Glutamatergic neuron (in vitro differentiated cells): Measurements from ENCODE around the gene DENND10. TPM values are rescaled to one million over a fixed set of nuclear protein-coding genes. Genes with fewer than 3 reads are reported as not detected.
A peak's percentile ranks its signal among the peaks of the same experiment; 100 is the strongest.
"Not testable (repeated sequence)": the region's sequence is repeated elsewhere in the genome, so short reads cannot be mapped to it uniquely, and the experiment has no call there.

Source experiments
- DNase-seq: peaks from one replicate; pipeline ENCODE4 v3.0.0; 2022
- H3K27ac Mint-ChIP-seq: one replicate; pipeline ENCODE4 v1.8.0; 2020; ENCODE audit warnings: mild to moderate bottlenecking, mixed read lengths, inconsistent platforms; ENCODE audit not compliant: unreplicated experiment
- H3K27me3 Mint-ChIP-seq: one replicate; pipeline ENCODE4 v1.8.0; 2020; ENCODE audit warnings: mild to moderate bottlenecking, moderate library complexity, mixed read lengths, inconsistent platforms; ENCODE audit not compliant: unreplicated experiment
- H3K36me3 Mint-ChIP-seq: one replicate; pipeline ENCODE4 v1.8.0; 2020; ENCODE audit warnings: mild to moderate bottlenecking, mixed read lengths, inconsistent platforms; ENCODE audit not compliant: unreplicated experiment
- H3K4me1 Mint-ChIP-seq: one replicate; pipeline ENCODE4 v1.8.0; 2020; ENCODE audit warnings: mild to moderate bottlenecking, low read depth, mixed read lengths, inconsistent platforms; ENCODE audit not compliant: unreplicated experiment
- H3K4me3 Mint-ChIP-seq: one replicate; pipeline ENCODE4 v1.8.0; 2020; ENCODE audit warnings: mild to moderate bottlenecking, mixed read lengths, inconsistent platforms; ENCODE audit not compliant: unreplicated experiment
- H3K9me3 Mint-ChIP-seq: one replicate; pipeline ENCODE4 v1.8.0; 2020; ENCODE audit warnings: mild to moderate bottlenecking, moderate library complexity, mixed read lengths, inconsistent platforms; ENCODE audit not compliant: unreplicated experiment
- CTCF ChIP-seq: fragments of 200-600 bp; sonication (generic); IDR thresholded peaks from one replicate; pipeline ENCODE4 v1.5.0; 2021; ENCODE audit not compliant: partially characterized antibody, unreplicated experiment
- total RNA-seq: library from RNA; stranded (reverse); fragmentation: NEBNext Ultra II Directional; extraction: Animal tissue kit (Norgen Biotek cat#: 25700); gene quantifications from one replicate; pipeline ENCODE4 v1.2.1, GENCODE V29; 2021; ENCODE audit not compliant: unreplicated experiment

DENND10 gene
- total RNA-seq, 1 donor from 2014 or later = 39.9 TPM

- Mint-ChIP-seq H3K27ac (no peak overlapping the region), H3K9me3 (peaks cover 5% of the 10 kb centered on the region), H3K36me3 (no peaks in the 10 kb centered on the region), H3K27me3 (peaks cover 4% of the 10 kb centered on the region), H3K4me3 (peak overlapping the region; percentile 76), H3K4me1 (peaks cover 4% of the 10 kb centered on the region)
- TF ChIP-seq CTCF = no peak
- no peak for DNase-seq
These were observed 1.2 kb downstream of the DENND10 start for GRCh38 chr10:119105155-119105554.

GRCh38 chr10:119105899-119106298, 2.0 kb downstream of the DENND10 start:
- H3K36me3 Mint-ChIP-seq, H3K9me3 Mint-ChIP-seq, H3K27ac Mint-ChIP-seq, DNase-seq, H3K4me1 Mint-ChIP-seq, H3K4me3 Mint-ChIP-seq, H3K27me3 Mint-ChIP-seq: not testable (repeated sequence)

GRCh38 chr10:119107106-119107505, 3.2 kb downstream of the DENND10 start:
- DNase-seq, H3K4me3 Mint-ChIP-seq, H3K9me3 Mint-ChIP-seq, H3K4me1 Mint-ChIP-seq, H3K36me3 Mint-ChIP-seq, H3K27me3 Mint-ChIP-seq, H3K27ac Mint-ChIP-seq: not testable (repeated sequence)

GRCh38 chr10:119107771-119108170, 3.9 kb downstream of the DENND10 start:
- not testable (repeated sequence) for H3K9me3 Mint-ChIP-seq, H3K27me3 Mint-ChIP-seq, H3K4me3 Mint-ChIP-seq, H3K36me3 Mint-ChIP-seq, H3K27ac Mint-ChIP-seq, H3K4me1 Mint-ChIP-seq, DNase-seq

GRCh38 chr10:119112056-119112455, 8.1 kb downstream of the DENND10 start:
- no peak for TF ChIP-seq CTCF
- no peaks in the 10 kb centered on the region for H3K36me3 Mint-ChIP-seq
- H3K4me3 Mint-ChIP-seq = no peak overlapping the region
- no peak overlapping the region for H3K27ac Mint-ChIP-seq
- DNase-seq = no peak
- H3K27me3 Mint-ChIP-seq = no peaks in the 10 kb centered on the region
- no peaks in the 10 kb centered on the region for H3K9me3 Mint-ChIP-seq
- no peaks in the 10 kb centered on the region for H3K4me1 Mint-ChIP-seq

GRCh38 chr10:119113751-119114732, 10.1 kb downstream of the DENND10 start:
- H3K4me3 Mint-ChIP-seq = no peak overlapping the region
- DNase-seq = no peak
- H3K27ac Mint-ChIP-seq = no peak overlapping the region
- no peaks in the 10 kb centered on the region for H3K27me3 Mint-ChIP-seq
- H3K9me3 Mint-ChIP-seq = no peaks in the 10 kb centered on the region
- H3K36me3 Mint-ChIP-seq = no peaks in the 10 kb centered on the region
- H3K4me1 Mint-ChIP-seq = no peaks in the 10 kb centered on the region
- TF ChIP-seq CTCF = no peak
